ENCODE measurements around the gene HSPD1. TPM values are rescaled to one million over a fixed set of nuclear protein-coding genes. Genes with fewer than 3 reads are reported as not detected.

The HSPD1 gene
- total RNA-seq, 1 donor from 2014 or later: 152 TPM

GRCh38 chr2:197498235-197498936, 1.3 kb downstream of the HSPD1 start:
- Mint-ChIP-seq H3K27ac (ENCODE audit: unreplicated experiment) (peak overlapping the region; percentile 95), H3K27me3 (ENCODE audit: low read depth) (no peaks in the 10 kb centered on the region), H3K9me3 (ENCODE audit: low read depth) (no peaks in the 10 kb centered on the region), H3K36me3 (ENCODE audit: low read depth) (peaks cover 20% of the 10 kb centered on the region), H3K4me3 (ENCODE audit: unreplicated experiment) (peak overlapping the region; percentile 88), H3K4me1 (ENCODE audit: low read depth) (peaks cover 52% of the 10 kb centered on the region)
- no peak for TF ChIP-seq CTCF (IDR thresholded peaks at IDR 0.05)
- no peak for DNase-seq (ENCODE audit: low spot score)

GRCh38 chr2:197497326-197497725, 2.3 kb downstream of the HSPD1 start:
- no peaks in the 10 kb centered on the region for H3K27me3 Mint-ChIP-seq (ENCODE audit: low read depth)
- H3K4me3 Mint-ChIP-seq (ENCODE audit: unreplicated experiment): peak overlapping the region; percentile 88
- H3K9me3 Mint-ChIP-seq (ENCODE audit: low read depth): no peaks in the 10 kb centered on the region
- peak overlapping the region; percentile 27 for H3K27ac Mint-ChIP-seq (ENCODE audit: unreplicated experiment)
- DNase-seq (ENCODE audit: low spot score): no peak
- TF ChIP-seq CTCF (IDR thresholded peaks at IDR 0.05): no peak
- H3K4me1 Mint-ChIP-seq (ENCODE audit: low read depth): peaks cover 46% of the 10 kb centered on the region
- H3K36me3 Mint-ChIP-seq (ENCODE audit: low read depth): peaks cover 25% of the 10 kb centered on the region

GRCh38 chr2:197496695-197497094, 2.9 kb downstream of the HSPD1 start:
- Mint-ChIP-seq H3K4me3 (ENCODE audit: unreplicated experiment) (no peak overlapping the region), H3K36me3 (ENCODE audit: low read depth) (peaks cover 22% of the 10 kb centered on the region), H3K27ac (ENCODE audit: unreplicated experiment) (peak overlapping the region; percentile 49), H3K4me1 (ENCODE audit: low read depth) (peaks cover 40% of the 10 kb centered on the region), H3K27me3 (ENCODE audit: low read depth) (no peaks in the 10 kb centered on the region), H3K9me3 (ENCODE audit: low read depth) (no peaks in the 10 kb centered on the region)
- TF ChIP-seq CTCF (IDR thresholded peaks at IDR 0.05): no peak
- DNase-seq (ENCODE audit: low spot score): no peak

- Mint-ChIP-seq H3K4me3 (ENCODE audit: unreplicated experiment) (no peak overlapping the region), H3K27ac (ENCODE audit: unreplicated experiment) (no peak overlapping the region), H3K27me3 (ENCODE audit: low read depth) (no peaks in the 10 kb centered on the region), H3K4me1 (ENCODE audit: low read depth) (peaks cover 31% of the 10 kb centered on the region), H3K9me3 (ENCODE audit: low read depth) (no peaks in the 10 kb centered on the region), H3K36me3 (ENCODE audit: low read depth) (peaks cover 26% of the 10 kb centered on the region)
- no peak for DNase-seq (ENCODE audit: low spot score)
- TF ChIP-seq CTCF (IDR thresholded peaks at IDR 0.05): no peak
These were observed 4.1 kb downstream of the HSPD1 start for GRCh38 chr2:197495433-197496134.

GRCh38 chr2:197487385-197487784, 12.3 kb downstream of the HSPD1 start:
- Mint-ChIP-seq H3K4me3 (ENCODE audit: unreplicated experiment) (no peak overlapping the region), H3K9me3 (ENCODE audit: low read depth) (peaks cover 7% of the 10 kb centered on the region), H3K27ac (ENCODE audit: unreplicated experiment) (no peak overlapping the region), H3K27me3 (ENCODE audit: low read depth) (no peaks in the 10 kb centered on the region), H3K36me3 (ENCODE audit: low read depth) (peaks cover 38% of the 10 kb centered on the region), H3K4me1 (ENCODE audit: low read depth) (no peaks in the 10 kb centered on the region)
- TF ChIP-seq CTCF (IDR thresholded peaks at IDR 0.05): no peak
- DNase-seq (ENCODE audit: low spot score): no peak

Data from chondrocyte (in vitro differentiated cells).